ENCODE data around the gene PLPPR5.
"Not testable (repeated sequence)": the region's sequence is repeated elsewhere in the genome, so short reads cannot be mapped to it uniquely, and the experiment has no call there.

PLPPR5 gene

DNA sequence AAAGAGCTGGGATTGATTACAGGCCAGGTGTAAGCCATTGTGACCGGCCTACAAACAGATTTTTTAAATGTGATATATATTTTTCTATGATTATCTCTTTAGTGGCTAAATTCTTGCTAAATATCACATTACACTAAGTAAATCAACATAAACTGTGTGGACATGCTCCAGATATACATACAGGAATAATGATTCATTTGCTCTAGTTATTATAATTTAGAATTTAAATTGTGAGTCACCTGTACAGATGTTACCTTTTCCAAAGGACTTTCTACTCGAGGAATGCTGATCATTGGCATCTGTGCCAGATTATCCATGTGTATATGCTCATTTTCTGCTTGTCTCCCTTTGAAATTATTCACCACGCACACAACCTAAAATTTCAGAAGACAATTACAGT, 90.1 kb downstream of the PLPPR5 start:
- DNase-seq (ENCODE audit: low spot score), result no peak

DNA sequence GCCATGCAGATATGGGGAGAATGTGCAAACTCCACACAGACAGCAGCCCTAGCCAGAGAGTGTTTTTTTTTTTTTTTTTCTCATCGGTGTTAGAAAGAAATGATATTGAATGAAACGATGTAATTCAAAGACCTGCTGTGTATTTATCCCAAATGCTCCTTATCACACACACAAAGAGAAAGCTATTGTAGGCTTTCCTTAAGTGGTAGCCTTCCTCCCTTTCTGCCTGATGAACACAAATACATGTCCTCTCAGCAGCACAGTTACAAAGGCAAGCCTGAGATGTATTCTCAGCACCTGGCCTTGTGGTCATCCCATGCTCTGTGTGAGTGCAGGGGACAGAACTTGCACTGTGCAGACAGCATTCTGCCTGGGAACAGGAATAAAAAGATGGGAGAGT, 93.8 kb downstream of the PLPPR5 start:
- no peak for DNase-seq (ENCODE audit: low spot score)

DNA sequence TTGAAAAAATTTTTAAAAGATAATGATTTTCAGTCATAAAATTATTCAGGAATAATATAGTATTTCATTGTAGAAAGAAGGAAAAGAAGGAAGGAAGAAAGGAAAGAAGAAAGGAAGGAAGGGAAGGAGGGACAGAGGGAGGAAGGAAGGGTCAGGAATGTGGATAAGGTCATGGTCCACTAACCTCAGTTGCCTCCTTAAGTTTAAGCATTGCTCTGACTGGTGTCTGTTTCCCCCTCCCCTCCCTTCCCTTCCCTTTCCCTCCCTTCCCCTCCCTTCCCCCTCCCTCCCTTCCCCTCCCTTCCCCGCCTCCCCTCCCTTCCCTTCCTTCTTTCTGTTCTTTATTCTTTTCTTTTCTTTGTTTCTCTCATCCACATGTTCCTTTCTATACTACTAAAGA, 95.7 kb downstream of the PLPPR5 start:
- no peak for DNase-seq (ENCODE audit: low spot score)

DNA sequence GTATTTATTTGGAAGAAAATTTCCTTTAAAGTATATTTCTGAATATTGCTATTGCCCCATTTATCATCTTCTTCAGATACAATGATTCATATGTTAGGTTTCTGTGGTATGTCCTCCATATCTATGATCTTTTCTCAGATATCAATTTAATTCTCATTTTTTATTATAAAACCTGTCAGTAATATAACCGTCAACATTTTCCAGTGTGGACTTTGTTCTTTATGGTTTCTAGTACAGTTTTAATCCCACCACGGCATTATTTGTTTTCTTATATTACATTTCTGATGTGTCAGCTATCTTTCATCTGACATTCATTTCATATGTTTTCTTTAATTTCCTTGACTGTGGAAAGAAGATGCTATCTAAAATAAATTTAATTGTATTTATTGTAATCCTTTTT, 97.9 kb downstream of the PLPPR5 start:
- no peak for DNase-seq (ENCODE audit: low spot score)

DNA sequence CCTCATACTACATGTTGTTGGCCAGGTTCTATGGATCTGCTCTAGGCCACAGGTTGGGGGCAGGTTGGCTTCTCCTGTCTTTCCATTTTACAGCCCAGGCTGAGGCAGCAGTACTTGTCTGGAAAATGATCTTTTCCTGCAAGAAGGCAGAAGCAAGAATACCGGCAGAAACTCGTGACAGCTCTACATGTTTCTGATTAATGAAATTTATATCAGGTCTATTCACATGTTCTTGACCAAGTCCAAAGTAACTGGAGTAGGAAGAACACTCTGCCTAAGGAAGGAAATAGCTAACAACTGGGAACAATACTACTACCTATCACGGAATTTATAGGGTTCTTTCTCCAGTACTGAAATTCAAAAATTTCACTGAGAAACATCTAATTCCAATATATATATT, 98.3 kb downstream of the PLPPR5 start:
- no peak for DNase-seq (ENCODE audit: low spot score)

DNA sequence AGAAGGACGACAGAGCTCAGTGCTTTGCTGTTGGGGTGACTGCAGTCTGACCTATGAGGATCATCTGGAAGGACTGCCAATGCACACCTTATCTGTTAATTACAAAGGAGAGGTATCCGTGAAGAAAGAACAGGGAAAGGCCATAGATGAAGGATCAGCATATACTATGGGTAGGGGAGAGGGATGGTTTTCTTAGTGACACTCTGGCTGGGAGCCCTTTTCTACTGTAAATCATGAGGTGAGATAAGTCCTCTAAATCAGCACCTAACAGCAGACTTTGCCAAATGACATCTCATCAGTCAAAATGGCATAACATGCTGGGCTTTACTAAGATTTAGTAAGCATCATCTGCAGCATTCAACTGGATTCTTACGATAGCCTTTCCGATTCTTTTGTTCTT, 100.0 kb downstream of the PLPPR5 start:
- no peak for DNase-seq (ENCODE audit: low spot score)

DNA sequence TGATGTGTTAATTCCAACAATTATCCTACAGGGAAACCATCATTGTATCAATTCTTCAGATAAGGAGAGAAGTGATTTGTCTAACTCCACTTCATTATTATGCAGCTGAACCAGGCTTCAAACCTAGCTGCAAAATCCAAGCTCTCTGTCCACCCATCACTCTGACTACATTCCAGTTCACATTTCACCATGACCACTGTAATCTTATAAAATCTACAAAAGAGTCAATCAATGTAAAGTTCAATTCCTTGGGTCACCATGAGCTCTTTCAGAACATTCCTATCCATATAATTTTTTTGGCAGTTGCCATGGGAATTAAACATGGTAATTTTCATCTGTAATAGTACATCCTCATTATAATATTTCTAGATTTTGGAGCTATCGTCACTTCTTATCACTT, 100.9 kb downstream of the PLPPR5 start:
- DNase-seq (ENCODE audit: low spot score), result no peak

DNA sequence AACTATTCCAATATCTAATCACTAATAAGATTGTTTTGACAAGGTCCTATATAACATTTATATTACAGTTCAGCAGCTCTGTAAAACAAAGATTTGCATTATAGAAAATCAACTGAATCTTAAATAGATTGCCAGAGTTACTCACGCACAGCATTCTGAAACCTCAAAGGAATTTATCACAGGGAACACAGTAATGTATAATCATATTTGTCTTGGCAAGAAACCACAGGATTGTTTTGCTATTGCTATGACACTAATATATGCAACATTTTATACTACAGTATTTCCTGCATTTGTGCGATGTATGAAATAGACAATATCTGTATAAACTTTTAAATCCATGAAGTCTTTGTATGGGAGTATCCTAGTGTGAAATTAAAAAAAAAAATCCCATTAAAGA, 101.4 kb downstream of the PLPPR5 start:
- peak; percentile 53 for DNase-seq (ENCODE audit: low spot score)

DNA sequence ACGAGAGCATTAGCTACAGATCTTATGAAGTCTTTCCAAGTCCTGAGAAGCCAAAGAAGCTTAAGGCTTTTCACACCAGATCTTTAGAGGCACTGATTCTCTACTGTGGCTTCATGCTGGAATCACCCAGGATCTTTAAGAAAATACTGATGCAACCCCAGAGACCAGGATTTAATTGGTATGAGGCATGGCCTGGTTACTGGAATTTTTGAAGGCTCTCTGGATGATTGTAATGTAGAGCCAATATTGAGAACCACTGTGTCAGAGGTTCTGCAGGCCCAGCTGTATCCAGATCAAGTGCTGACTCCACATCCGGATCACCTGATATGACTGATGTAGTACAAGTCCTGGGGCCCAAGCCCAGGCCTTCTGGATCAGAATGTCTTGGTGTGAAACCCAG, 105.7 kb downstream of the PLPPR5 start:
- DNase-seq (ENCODE audit: low spot score), result no peak

DNA sequence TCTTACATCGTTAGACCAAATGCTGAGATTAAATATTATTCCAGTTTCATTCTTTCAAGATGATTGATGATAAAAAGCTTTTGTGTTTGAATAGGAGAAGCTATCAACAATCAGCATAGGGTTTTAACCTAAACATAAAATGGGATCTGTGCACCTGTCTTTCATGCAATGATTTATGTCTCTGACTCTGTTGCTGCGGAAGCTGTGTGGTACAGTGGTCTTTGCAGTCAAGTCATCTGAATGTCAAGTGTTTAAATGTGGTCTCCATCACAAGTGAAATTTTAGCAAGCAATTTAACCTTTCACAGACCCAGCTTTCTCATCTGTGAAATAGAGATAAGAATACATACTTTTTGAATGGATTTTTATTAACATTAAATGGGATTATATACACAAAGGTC, 107.2 kb downstream of the PLPPR5 start:
- no peak for DNase-seq (ENCODE audit: low spot score)

DNA sequence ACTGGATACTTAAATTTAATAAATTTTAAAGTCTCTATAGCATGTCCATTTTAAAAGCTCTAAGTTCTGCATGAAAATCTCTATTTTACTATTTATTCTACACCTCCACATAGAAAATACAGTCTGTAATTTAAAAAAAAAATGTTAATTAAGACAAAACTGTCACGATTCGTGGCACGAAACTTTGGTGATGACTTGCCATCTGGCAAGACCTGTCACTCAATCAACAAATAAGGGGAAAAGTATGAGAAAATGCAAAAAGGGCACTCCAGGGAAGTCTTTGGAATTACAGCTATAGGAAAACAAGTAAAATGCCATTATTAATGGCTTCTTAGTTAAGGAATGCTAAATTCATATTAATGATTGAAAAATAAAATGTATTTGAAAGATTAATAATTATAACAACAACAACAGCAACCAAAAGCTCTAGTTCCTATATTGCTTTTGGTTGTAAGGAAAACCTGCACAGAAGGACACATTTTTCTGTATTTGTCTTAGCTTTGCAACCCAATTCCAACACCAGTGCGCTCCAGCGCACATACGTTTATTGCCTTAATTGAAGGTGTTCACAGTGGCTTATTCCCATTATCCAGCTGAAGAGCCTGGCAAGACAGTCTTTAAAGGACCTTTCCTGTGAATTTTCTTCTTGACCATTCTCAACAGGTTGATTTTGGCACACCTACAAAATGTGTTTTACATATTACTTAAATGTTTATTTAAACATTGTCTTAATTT, 107.8 kb downstream of the PLPPR5 start:
- no peak for DNase-seq (ENCODE audit: low spot score)

DNA sequence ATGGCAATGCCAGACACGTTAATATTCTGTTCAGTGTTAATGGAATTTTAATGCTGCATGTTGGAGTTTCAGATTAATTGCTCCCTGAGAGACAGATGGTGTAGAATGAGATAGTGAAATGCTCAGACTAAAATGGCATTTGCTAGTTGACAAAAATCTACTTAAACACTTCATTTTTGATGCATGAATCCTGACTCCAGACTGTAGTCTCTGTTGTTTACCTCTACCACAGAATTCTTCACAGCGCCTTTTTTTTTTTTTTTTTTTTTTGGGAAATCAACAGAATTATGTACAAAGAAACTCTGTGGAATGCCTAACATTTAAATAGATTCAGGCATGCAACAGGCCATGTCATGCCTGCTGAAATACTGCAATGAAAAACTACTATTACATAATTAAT, 111.3 kb downstream of the PLPPR5 start:
- no peak for DNase-seq (ENCODE audit: low spot score)

DNA sequence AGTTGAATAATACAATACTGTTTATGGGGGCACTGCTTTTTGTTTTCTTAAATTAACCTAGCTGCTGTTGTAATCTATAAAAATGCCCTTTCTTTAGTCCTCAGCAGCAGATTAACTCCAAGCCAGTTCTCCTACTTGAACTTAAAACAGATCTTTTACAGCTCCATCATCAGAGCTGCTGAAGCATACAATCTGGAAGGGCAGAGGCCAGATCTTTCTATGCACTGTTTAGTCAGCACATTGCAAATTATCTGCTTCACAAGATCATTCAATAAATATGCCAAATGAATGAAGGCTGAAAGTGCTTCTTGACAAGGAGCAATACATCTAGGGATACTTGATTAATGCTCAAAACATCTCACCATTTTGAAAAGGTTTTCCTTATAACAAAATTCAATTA, 115.8 kb downstream of the PLPPR5 start:
- DNase-seq (ENCODE audit: low spot score), result no peak

DNA sequence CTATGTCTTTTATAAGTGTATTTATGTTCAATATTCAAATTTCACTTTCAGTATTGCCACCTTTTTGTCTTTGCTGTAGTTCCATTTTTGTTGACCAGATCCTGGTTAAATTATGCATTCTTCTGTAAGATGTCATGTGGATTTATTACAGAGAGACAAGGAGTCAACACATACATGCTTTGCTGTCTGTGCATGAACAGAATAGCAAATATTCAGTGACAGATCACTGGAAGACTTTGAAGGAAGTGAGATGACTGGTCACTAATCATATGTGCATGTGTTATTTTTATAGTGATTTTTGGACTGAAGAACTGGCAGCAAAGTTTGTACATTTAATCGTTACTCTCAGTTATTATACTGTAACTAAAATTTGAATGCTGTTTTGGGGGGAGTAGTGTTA, 117.2 kb downstream of the PLPPR5 start:
- DNase-seq (ENCODE audit: low spot score), result no peak

DNA sequence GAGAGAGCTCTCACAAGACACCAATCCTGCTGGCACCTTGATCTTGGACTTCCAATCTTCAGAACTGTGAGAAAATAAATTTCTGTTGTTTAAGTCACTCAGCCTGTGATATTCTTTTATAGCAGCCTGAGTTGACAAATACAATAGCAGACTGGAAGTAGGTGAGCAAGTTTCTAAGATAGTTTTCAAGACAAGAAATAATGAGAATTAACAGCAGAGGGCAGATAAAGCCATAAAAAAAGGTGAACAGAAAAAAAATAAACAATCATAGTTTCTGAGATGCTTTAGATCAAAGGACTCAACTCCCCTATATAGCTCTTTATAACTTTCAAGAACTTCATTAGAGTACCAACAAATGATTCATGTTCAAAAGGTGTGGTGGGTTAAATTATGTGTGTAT, 119.8 kb downstream of the PLPPR5 start:
- DNase-seq (ENCODE audit: low spot score), result no peak

DNA sequence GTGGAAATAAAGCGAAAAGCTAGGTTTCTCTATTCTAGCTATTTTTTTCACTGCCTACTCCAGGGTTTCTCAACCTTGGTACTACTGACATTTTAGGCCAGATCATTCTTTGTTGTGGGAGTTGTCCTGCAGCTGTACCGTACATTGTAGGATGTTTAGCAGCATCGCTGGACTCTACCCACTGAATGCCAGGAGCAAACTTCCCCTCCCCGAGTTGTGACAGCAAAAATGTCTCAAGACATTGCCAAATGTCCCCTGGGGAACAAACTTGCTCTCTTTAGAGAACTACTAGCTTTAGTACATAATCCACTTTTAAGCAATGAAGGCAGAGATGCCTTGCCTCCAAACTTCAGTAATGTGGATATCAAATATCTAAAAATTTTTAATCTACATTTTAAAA, 122.8 kb downstream of the PLPPR5 start:
- DNase-seq (ENCODE audit: low spot score), result no peak

DNA sequence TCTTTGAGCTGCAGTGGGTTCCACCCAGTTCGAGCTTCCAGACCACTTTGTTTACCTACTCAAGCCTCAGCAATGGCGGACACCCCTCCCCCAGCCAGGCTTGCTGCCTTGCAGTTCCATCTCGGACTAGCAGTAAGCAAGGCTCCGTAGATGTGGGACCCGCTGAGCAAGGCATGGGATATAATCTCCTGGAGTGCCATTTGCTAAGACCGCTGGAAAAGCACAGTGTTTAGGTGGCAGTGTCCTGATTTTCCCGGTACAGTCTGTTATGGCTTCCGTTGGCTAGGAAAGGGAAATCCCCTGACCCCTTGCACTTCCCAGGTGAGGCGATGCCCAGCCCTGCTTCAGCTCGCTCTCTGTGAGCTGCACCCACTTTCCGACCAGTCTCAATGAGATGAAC, 123.4 kb downstream of the PLPPR5 start:
- not testable (repeated sequence) for DNase-seq (ENCODE audit: low spot score)

DNA sequence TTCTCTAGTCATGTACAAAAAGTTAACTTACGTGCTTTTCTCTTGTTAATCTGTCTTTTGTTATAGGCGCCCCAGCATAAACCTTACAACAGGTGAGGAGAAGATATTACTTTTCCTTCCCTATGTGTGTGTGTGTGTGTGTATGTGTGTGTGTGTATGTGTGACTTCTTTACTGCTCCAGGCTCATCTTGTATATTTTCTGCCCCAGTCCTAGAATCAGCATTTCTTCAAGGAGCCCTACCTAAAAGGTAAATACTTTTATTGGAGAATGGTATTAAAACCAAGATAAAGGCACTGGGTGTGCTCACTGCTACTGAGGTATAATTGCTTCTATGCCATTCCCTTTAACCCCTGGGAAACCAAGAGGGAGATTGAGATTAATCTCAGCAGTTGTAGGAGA, 129.8 kb downstream of the PLPPR5 start:
- no peak for DNase-seq (ENCODE audit: low spot score)

DNA sequence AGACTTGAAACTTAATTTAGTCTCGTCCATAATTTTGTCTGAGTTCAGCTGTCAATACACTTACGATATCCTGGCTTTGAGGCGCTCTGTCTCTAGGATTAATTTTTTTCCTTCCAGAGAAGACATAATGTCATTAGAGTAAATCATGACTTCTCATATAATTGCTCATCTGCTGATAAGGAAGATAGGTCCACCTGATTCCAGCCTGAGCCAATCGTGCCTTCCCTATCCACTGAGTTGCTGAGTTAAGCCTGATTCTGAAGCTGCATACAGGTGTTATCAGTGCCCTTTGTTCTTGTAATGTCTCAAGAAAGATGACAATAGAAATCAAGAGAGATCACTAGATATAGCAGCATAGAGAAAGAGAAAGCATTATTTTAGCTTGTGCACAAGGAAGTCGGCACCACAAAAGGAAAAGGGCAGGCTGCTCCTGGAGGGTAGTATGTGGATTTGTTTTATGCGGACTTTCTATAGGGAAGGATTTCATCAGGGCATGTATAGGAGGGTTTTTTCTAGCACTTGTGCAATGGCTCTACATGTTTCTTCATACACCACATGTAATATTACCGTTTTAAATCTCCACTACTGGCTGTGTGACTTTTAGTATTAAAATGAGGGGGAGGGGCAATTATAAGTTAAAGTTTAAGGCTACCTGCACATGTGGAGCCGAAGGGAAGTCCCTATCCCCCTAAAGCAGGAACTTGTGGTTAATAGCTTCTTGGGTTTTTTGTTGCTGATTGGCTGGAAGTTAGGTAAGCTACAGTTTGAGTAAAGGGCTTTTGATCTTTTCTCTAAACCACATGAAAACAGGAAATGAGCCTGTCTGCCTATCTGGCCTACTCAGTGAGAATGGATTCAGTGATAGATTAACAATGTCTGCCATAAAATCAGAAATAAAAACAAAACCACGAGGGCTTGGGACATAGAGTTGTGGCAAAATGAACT, 133.4 kb downstream of the PLPPR5 start:
- DNase-seq (ENCODE audit: low spot score), result peak; percentile 30

DNA sequence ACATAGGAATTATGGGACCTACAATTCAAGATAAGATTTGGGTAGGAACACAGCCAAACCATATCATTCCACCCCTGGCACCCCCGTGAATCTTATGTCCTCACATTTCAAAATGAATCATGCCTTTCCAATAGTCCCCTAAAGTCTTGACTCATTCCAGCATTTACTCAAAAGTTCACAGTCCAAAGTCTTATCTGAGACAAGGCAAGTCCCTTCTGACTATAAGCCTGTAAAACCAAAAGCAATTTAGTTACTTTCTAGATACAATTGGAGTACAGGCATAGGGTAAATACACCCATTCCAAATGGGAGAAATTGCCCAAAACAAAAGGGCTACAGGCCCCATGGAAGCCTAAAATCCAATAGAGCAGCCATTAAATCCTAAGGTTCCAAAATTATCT, 138.9 kb downstream of the PLPPR5 start:
- no peak for DNase-seq (ENCODE audit: low spot score)

DNA sequence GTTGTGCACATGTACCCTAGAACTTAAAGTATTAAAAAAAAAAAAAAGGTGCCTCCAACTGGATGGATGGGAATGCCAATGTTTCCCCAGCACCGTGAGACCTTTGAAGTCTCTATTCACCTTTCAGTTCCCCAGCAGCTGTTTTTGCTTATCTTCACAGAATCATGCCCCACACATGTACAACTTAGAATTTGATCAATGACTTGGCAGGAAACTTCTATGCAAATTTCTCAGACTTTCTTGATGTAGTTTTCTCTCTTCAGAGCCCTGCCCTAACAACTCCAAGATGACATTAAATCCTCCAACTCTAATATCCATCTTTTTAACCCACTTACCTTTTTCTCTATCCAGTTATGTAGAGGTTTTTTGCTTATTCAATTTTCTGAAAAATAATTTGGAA, 144.3 kb downstream of the PLPPR5 start:
- no peak for DNase-seq (ENCODE audit: low spot score)

DNA sequence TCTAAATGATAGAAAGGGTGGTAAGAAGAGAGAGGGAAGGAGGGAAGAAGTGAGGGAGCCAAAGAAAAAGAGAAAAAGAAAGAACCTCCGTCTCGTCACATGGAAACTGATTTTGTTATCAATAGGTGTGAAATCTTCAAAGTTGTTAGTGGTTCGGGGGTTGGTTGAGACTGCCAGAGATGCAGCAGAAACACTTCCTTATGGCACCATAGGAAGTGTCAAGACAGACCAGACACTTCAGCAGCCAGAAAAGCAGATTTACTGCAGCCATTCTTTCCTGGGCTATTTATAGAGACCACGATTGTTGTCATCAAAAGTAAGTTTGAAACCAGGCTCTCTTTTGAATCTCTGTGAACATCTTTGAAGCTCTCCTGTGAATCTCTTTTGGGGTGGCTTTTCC, 150.5 kb downstream of the PLPPR5 start:
- no peak for DNase-seq (ENCODE audit: low spot score)

DNA sequence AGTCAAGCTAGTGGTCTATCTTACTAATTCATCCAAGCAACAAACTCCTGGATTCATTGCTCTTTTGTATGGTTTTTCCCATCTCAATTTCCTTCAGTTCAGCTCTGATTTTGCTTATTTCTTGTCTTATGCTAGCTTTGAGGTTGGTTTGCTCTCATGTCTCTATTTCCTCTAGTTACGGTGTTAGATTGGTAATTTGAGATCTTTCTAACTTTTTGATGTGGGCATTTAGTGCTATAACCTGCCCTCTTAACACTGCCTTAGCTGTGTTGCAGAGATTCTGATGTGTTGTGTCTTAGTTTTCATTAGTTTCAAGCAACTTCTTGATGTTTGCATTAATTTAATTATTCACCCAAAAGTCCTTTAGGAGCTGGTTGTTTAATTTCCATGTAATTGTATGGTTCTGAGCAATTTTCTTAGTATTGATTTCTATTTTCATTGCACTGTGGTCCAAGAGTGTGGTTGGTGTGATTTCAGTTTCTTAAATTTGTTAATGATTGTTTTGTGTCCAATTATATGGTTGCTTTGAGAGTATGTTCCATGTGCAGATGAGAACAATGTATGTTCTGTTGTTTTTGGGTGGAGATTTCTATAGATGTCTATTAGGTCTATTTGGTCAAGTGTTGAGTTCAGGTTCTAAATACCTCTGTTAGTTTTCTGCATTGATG, 154.6 kb downstream of the PLPPR5 start:
- no peak for DNase-seq (ENCODE audit: low spot score)
